ENCODE results near the gene RYR1. TPM values are rescaled to one million over a fixed set of nuclear protein-coding genes. Genes with fewer than 3 reads are reported as not detected.
A peak's percentile ranks its signal among the peaks of the same experiment; 100 is the strongest.
"Not testable (repeated sequence)": the region's sequence is repeated elsewhere in the genome, so short reads cannot be mapped to it uniquely, and the experiment has no call there.

The RYR1 gene
- total and polyA plus RNA-seq, 7 donors, result under 0.01 to 4.1 (median 0.85) TPM

- Histone ChIP-seq H3K36me3 (no peaks in the 10 kb centered on the region), H3K4me3 (peak overlapping the region in 1 of 4 donors; percentile 9), H3K9me3 (no peaks in the 10 kb centered on the region), H3K4me1 (peaks cover 0 to 6% (median 6%) of the 10 kb centered on the region in 4 donors), H3K27me3 (peaks cover 6 to 42% (median 21%) of the 10 kb centered on the region in 3 donors), H3K27ac (no peak overlapping the region)
- intact Hi-C loops (cut with DNase I), result no loop called here
- TF ChIP-seq, protein P1, sequence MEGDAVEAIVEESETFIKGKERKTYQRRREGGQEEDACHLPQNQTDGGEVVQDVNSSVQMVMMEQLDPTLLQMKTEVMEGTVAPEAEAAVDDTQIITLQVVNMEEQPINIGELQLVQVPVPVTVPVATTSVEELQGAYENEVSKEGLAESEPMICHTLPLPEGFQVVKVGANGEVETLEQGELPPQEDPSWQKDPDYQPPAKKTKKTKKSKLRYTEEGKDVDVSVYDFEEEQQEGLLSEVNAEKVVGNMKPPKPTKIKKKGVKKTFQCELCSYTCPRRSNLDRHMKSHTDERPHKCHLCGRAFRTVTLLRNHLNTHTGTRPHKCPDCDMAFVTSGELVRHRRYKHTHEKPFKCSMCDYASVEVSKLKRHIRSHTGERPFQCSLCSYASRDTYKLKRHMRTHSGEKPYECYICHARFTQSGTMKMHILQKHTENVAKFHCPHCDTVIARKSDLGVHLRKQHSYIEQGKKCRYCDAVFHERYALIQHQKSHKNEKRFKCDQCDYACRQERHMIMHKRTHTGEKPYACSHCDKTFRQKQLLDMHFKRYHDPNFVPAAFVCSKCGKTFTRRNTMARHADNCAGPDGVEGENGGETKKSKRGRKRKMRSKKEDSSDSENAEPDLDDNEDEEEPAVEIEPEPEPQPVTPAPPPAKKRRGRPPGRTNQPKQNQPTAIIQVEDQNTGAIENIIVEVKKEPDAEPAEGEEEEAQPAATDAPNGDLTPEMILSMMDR (IDR thresholded peaks at IDR 0.05), result no peak
- TF ChIP-seq POLR2AphosphoS5 (IDR thresholded peaks at IDR 0.05) (no peak), POLR2A (IDR thresholded peaks at IDR 0.05) (no peak), EP300 (IDR thresholded peaks at IDR 0.05) (no peak)
- DNase-seq, result no peak
- 19 to 54% methylated on average over 55 of the region's 55 CpGs for WGBS, 2 donors
Measured at GRCh38 chr19:38596057-38596981, 162.8 kb downstream of the RYR1 start.

GRCh38 chr19:38597075-38597474 is 163.6 kb downstream of the RYR1 start:
- Histone ChIP-seq H3K27me3 (peaks cover 6 to 40% (median 21%) of the 10 kb centered on the region in 3 donors), H3K9me3 (no peaks in the 10 kb centered on the region)
- DNase-seq, result no peak

GRCh38 chr19:38599722-38600121 is 166.2 kb downstream of the RYR1 start:
- peaks cover 0 to 6% (median 6%) of the 10 kb centered on the region in 4 donors for H3K4me1 ChIP-seq
- H3K27me3 ChIP-seq, result peaks cover under 1 to 17% (median 8%) of the 10 kb centered on the region in 3 donors
- DNase-seq, result no peak
- no peaks in the 10 kb centered on the region for H3K36me3 ChIP-seq
- 84 to 93% methylated on average over 11 of the region's 11 CpGs for WGBS, 2 donors
- TF ChIP-seq, protein P1 (IDR thresholded peaks at IDR 0.05), result no peak
- TF ChIP-seq POLR2AphosphoS5 (IDR thresholded peaks at IDR 0.05), result no peak
- TF ChIP-seq POLR2A (IDR thresholded peaks at IDR 0.05), result no peak
- no peak for TF ChIP-seq EP300 (IDR thresholded peaks at IDR 0.05)
- no peaks in the 10 kb centered on the region for H3K9me3 ChIP-seq
- H3K4me3 ChIP-seq, result no peak overlapping the region
- intact Hi-C loops (cut with DNase I), result no loop called here
- H3K27ac ChIP-seq, result no peak overlapping the region

More at GRCh38 chr19:38597075-38597474, 163.6 kb downstream of the RYR1 start:
- Histone ChIP-seq H3K4me1 (peaks cover 0 to 6% (median 6%) of the 10 kb centered on the region in 4 donors), H3K36me3 (no peaks in the 10 kb centered on the region), H3K27ac (no peak overlapping the region), H3K4me3 (no peak overlapping the region)
- TF ChIP-seq, protein P1 (IDR thresholded peaks at IDR 0.05), result no peak
- no peak for TF ChIP-seq POLR2AphosphoS5 (IDR thresholded peaks at IDR 0.05)
- no peak for TF ChIP-seq EP300 (IDR thresholded peaks at IDR 0.05)
- no peak for TF ChIP-seq POLR2A (IDR thresholded peaks at IDR 0.05)
- 82 to 89% methylated on average over 11 of the region's 11 CpGs for WGBS, 2 donors
- intact Hi-C loops (cut with DNase I), result no loop called here

DNA sequence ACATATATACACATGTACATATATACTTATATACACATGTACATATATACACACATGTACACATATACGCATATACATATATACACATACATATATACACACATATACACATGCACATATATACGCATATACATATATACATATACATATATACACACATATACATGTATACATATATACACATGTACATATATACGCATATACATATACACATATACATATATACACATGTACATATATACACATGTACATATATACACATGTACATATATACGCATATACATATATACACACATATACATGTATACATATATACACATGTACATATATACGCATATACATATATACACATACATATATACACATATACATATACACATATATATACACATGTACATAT is 169.4 kb downstream of the RYR1 start:
- DNase-seq; H3K9me3 ChIP-seq; H3K27ac ChIP-seq; H3K27me3 ChIP-seq; intact Hi-C loops (cut with DNase I); H3K36me3 ChIP-seq; H3K4me1 ChIP-seq; H3K4me3 ChIP-seq: not testable (repeated sequence)
- WGBS, 2 donors, result 96% methylated on average over 5 of the region's 5 CpGs

DNA sequence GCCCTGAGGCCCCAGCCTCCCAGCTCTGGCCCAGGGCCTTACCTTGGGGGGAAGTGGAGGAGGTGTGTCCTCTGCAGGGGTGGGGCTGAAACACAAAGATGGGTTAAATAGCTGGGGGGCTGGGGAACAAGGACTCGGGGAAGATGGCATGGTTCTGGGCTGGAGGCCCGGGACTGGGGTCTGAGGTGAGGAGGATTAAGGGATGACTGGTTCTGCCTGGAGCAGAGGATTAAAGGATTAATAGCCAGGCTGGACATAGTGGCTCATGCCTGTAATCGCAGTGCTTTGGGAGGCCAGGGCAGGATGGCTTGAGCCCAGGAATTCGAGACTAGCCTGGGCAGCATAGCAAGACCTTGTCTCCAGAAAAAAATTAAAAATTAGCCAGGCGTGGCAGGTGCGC is 172.6 kb downstream of the RYR1 start:
- 77 to 86% methylated on average over 6 of the region's 6 CpGs for WGBS, 2 donors
- intact Hi-C loops (cut with DNase I), result no loop called here
- H3K9me3 ChIP-seq, result no peaks in the 10 kb centered on the region

More for the DNA sequence above, 172.6 kb downstream of the RYR1 start:
- no peaks in the 10 kb centered on the region for H3K4me1 ChIP-seq
- DNase-seq, result no peak
- H3K36me3 ChIP-seq, result no peaks in the 10 kb centered on the region
- no peak overlapping the region for H3K27ac ChIP-seq
- H3K27me3 ChIP-seq, result peaks cover 0 to 4% (median 0%) of the 10 kb centered on the region in 3 donors
- TF ChIP-seq POLR2A (IDR thresholded peaks at IDR 0.05) (no peak), POLR2AphosphoS5 (IDR thresholded peaks at IDR 0.05) (no peak), EP300 (IDR thresholded peaks at IDR 0.05) (no peak)
- TF ChIP-seq, protein P1 (IDR thresholded peaks at IDR 0.05), result no peak
- H3K4me3 ChIP-seq, result no peak overlapping the region
